ENCODE measurements around the gene MAGEC1. TPM values are rescaled to one million over a fixed set of nuclear protein-coding genes. Genes with fewer than 3 reads are reported as not detected.

MAGEC1 gene
- total RNA-seq, 1 donor from 2014 or later, result not detected

Other genes with a start within 250 kb of the MAGEC1 start
- gene SPANXD, start 205.2 kb upstream of the MAGEC1 start, total RNA-seq, result not detected in 2 replicates
- not detected in 2 replicates for gene MAGEC3, start 65.6 kb upstream of the MAGEC1 start, total RNA-seq